LNCAP (cell line): ENCODE measurements around the gene EFR3B.

Source experiments
- CTCF ChIP-seq: fragments of 450-650 bp; IDR thresholded peaks from 2 replicates; pipeline ENCODE4 v1.5.1; 2017; ENCODE audit warnings: mild to moderate bottlenecking

Gene EFR3B

DNA sequence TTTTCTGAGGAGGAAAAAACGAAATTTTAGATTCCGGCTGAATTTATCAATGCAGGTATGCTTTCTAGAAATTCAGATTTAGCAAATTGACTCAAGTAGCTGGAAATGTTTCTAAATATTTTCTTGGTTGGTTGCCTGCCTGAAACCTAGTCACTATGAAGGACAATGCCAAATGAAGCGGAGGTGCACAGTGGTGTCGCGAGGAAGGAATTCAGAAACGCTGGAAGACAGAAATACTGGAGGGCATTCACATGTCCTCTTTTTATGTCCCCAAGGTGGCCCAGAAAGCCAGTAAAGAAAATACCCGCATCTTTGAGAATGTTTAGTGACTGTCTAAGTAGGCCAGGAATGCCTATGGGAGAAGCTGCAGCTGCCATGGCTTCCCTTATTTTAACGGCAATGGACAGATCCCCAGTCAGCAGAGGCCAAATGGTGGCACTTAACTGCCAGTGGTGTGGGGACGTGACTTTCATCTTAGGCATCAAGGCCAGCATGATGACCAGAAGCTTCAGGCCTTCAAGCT is 15.8 kb upstream of the EFR3B start:
- no peak for TF ChIP-seq CTCF

- no peak for TF ChIP-seq CTCF
Observed at GRCh38 chr2:25029183-25029554, 12.7 kb upstream of the EFR3B start.

DNA sequence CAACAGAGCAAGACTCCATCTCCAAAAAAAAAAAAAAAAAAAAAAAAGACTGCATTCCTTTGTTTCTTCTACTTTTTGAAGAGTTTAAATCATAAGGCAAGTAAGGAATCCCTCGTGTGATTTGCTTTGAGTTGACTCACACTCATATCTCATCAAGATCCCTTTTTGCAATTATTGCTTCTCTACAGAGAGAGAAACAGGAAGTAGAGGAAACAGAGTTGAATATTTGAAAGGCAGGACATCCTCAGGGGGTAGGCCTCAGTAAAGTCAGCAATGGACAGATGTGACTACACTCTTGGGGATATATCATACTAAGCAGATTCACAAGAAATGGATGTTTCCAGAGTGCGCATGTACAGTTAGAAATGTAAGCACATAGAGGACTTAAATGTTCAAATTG is 11.2 kb upstream of the EFR3B start:
- TF ChIP-seq CTCF: no peak

GRCh38 chr2:25032094-25032493 is 9.8 kb upstream of the EFR3B start:
- no peak for TF ChIP-seq CTCF

- TF ChIP-seq CTCF: no peak
Observed at GRCh38 chr2:25032901-25033300, 9.0 kb upstream of the EFR3B start.

GRCh38 chr2:25034081-25034480 is 7.8 kb upstream of the EFR3B start:
- no peak for TF ChIP-seq CTCF

- TF ChIP-seq CTCF: no peak
Observed at GRCh38 chr2:25035537-25036220, 6.2 kb upstream of the EFR3B start.

- no peak for TF ChIP-seq CTCF
Observed at GRCh38 chr2:25036221-25036559, 5.7 kb upstream of the EFR3B start.
